ENCODE results near the gene RSPH10B2.
A peak's percentile ranks its signal among the peaks of the same experiment; 100 is the strongest.
"Not testable (repeated sequence)": the region's sequence is repeated elsewhere in the genome, so short reads cannot be mapped to it uniquely, and the experiment has no call there.

RSPH10B2 gene

GRCh38 chr7:6729492-6730342 is 24.2 kb upstream of the RSPH10B2 start:
- Histone ChIP-seq H3K9me3 (no peaks in the 10 kb centered on the region), H3K27ac (peak overlapping the region; percentile 77 to 83), H3K4me3 (peak overlapping the region; percentile 71 to 80), H3K36me3 (peaks cover 17 to 26% (median 23%) of the 10 kb centered on the region in 3 donors), H3K27me3 (no peaks in the 10 kb centered on the region), H3K4me1 (peaks cover 0 to 18% (median 4%) of the 10 kb centered on the region in 4 donors)
- intact Hi-C loops (cut with DNase I; ENCODE audit: low total_unique reads): no loop called here
- TF ChIP-seq CTCF (IDR thresholded peaks at IDR 0.05): no peak
- peak; percentile 91 to 97 for DNase-seq

DNA sequence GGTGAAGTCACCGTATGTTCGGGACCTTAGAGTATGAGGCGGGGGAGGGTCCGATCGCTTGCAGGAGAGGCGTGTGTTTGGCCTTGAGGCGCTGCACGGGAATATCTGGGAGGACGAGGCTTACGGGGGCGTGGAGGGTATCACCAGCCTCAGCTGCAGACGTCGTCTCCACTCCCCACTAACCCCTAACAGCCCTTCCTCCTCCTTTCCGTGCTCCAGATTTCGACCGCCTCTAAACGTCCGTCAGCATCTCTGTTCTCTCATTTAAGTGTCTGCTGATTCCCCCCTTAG is 23.6 kb upstream of the RSPH10B2 start:
- no peak for TF ChIP-seq CTCF (IDR thresholded peaks at IDR 0.05)
- H3K27ac ChIP-seq: peak overlapping the region; percentile 77 to 83
- H3K27me3 ChIP-seq: no peaks in the 10 kb centered on the region
- intact Hi-C loops (cut with DNase I; ENCODE audit: low total_unique reads): no loop called here
- H3K9me3 ChIP-seq: no peaks in the 10 kb centered on the region
- no peak for DNase-seq
- peaks cover 23 to 31% (median 29%) of the 10 kb centered on the region in 3 donors for H3K36me3 ChIP-seq
- H3K4me1 ChIP-seq: peaks cover 0 to 18% (median 4%) of the 10 kb centered on the region in 4 donors
- H3K4me3 ChIP-seq: peak overlapping the region; percentile 71 to 80

DNA sequence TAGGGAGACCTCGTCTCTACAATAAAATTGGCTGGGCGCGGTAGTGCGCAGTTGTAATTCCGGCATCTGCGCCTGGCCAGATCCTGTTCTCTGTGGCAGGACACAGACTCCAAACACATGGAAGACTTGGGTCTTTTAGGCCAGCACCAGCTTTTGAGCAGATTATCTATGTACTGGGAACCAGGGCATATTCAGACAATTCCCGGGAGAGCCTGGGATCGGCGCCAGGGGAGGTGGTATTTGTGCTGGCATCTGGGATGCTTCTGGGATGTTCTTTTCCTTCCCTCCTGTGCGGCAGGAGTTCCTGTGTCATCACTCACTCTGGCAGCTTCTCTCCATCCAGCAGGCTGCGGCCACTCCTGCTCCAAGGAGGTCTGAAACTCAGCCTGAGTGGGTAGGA is 15.5 kb upstream of the RSPH10B2 start:
- H3K4me1 ChIP-seq; H3K27me3 ChIP-seq; H3K27ac ChIP-seq; DNase-seq; intact Hi-C loops (cut with DNase I; ENCODE audit: low total_unique reads); H3K4me3 ChIP-seq; H3K9me3 ChIP-seq: not testable (repeated sequence)
- peaks cover 42 to 78% (median 47%) of the 10 kb centered on the region in 3 donors for H3K36me3 ChIP-seq

DNA sequence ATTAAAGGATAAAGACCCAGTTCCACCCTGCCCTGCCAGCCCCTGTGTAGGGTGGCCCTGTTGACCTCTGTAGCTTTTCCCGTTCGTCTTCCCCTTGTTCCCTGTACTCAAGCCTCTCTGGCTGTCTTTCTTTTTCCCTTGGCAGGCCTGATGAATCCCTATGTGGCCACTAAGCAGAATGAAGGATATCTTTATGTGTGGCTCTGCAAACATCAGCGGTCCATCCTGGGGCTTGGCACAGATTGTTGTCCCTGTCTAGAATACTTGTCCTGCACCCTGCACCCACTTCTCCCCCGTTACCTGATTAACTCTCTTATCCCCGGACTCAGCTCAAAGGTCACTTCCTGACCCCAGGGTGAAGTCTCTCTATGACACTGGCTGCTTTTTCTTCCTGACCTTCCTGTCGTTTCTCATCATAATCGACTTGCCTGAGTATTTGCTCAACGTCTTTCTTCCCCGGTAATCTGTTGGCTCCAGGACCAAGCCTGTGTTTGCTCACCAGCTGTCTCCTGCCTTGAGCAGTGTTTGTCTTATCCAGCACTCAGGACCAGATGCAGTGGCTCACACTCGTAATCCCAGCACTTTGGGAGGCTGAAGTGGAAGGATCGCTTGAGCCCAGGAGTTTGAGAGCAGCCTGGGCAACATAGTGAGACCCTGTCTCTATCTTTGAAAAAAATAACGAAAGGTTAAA is 9.3 kb upstream of the RSPH10B2 start:
- DNase-seq; H3K27ac ChIP-seq; intact Hi-C loops (cut with DNase I; ENCODE audit: low total_unique reads); H3K4me3 ChIP-seq; H3K9me3 ChIP-seq; H3K4me1 ChIP-seq; H3K27me3 ChIP-seq: not testable (repeated sequence)
- peaks cover 3 to 48% (median 29%) of the 10 kb centered on the region in 3 donors for H3K36me3 ChIP-seq

- DNase-seq; intact Hi-C loops (cut with DNase I; ENCODE audit: low total_unique reads); H3K4me3 ChIP-seq; H3K4me1 ChIP-seq; H3K27ac ChIP-seq; H3K27me3 ChIP-seq; H3K9me3 ChIP-seq: not testable (repeated sequence)
- H3K36me3 ChIP-seq: peaks cover 3 to 32% (median 26%) of the 10 kb centered on the region in 3 donors
Observed at GRCh38 chr7:6749335-6749734, 4.6 kb upstream of the RSPH10B2 start.

- not testable (repeated sequence) for DNase-seq, H3K4me1 ChIP-seq, H3K27ac ChIP-seq
Observed at GRCh38 chr7:6750173-6750572, 3.7 kb upstream of the RSPH10B2 start.

DNA sequence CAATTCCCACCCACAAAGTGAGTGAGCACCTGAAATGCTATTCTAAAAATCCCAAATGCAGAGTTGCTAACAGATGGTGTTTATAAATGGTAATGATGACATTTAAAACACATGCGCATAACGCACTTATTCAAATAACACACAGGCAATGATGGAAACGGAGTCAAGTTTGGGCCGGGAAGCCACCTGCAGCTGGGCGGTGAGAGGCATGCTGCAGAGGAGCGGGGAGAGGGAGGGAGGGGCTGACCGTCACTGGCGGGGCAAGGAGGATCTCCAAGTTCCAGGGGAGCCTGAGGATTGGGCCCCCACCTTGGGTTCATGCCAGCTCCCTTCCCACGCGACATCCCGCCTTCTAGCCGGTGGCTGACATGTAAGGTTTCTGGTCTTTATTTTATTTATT is 7.3 kb downstream of the RSPH10B2 start:
- intact Hi-C loops (cut with DNase I; ENCODE audit: low total_unique reads); H3K4me1 ChIP-seq; H3K27ac ChIP-seq; DNase-seq; H3K36me3 ChIP-seq; H3K9me3 ChIP-seq; H3K27me3 ChIP-seq; H3K4me3 ChIP-seq: not testable (repeated sequence)

More at GRCh38 chr7:6750173-6750572, 3.7 kb upstream of the RSPH10B2 start:
- H3K36me3 ChIP-seq: peaks cover 3 to 29% (median 26%) of the 10 kb centered on the region in 3 donors
- H3K9me3 ChIP-seq; H3K27me3 ChIP-seq; H3K4me3 ChIP-seq; intact Hi-C loops (cut with DNase I; ENCODE audit: low total_unique reads): not testable (repeated sequence)

DNA sequence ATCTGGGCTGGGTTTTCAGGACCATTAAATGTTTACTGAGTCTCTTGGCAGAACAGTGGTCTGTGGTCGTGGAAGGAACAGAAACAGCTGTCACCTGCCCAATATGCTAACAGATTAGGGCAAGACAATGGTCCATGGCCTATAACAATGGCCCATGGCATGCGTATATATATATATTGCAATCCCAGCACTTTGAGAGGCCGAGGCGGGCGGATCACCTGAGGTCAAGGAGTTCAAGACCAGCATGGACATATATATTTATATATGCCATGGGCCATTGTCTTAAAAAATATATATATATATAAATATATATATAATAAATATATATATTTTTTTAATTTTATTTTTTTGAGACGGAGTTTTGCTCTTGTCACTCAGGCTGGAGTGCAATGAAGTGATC is 27.7 kb downstream of the RSPH10B2 start:
- H3K36me3 ChIP-seq; H3K9me3 ChIP-seq; H3K27me3 ChIP-seq; intact Hi-C loops (cut with DNase I; ENCODE audit: low total_unique reads); DNase-seq; H3K4me1 ChIP-seq; H3K27ac ChIP-seq; H3K4me3 ChIP-seq: not testable (repeated sequence)

DNA sequence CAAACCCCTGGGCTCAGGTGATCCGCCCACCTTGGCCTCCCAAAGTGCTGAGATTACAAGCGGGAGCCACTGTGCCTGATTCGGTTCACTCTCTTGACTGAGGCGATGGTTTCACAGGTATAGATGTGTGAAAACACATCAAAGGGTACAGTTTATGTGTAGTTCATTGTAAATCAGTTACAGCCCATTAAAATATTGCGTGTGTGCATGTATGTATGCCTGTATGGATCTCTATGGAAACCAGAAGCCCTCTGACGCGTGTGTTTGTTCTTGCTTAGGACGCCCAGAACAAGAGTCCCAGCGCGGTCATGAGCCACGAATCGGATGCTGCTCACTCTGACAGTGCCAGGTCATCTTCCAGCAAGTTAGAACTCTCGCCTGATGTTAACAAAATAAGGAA is 35.5 kb downstream of the RSPH10B2 start:
- H3K4me3 ChIP-seq; H3K27ac ChIP-seq; H3K4me1 ChIP-seq; intact Hi-C loops (cut with DNase I; ENCODE audit: low total_unique reads); H3K27me3 ChIP-seq; H3K36me3 ChIP-seq; DNase-seq; H3K9me3 ChIP-seq: not testable (repeated sequence)

DNA sequence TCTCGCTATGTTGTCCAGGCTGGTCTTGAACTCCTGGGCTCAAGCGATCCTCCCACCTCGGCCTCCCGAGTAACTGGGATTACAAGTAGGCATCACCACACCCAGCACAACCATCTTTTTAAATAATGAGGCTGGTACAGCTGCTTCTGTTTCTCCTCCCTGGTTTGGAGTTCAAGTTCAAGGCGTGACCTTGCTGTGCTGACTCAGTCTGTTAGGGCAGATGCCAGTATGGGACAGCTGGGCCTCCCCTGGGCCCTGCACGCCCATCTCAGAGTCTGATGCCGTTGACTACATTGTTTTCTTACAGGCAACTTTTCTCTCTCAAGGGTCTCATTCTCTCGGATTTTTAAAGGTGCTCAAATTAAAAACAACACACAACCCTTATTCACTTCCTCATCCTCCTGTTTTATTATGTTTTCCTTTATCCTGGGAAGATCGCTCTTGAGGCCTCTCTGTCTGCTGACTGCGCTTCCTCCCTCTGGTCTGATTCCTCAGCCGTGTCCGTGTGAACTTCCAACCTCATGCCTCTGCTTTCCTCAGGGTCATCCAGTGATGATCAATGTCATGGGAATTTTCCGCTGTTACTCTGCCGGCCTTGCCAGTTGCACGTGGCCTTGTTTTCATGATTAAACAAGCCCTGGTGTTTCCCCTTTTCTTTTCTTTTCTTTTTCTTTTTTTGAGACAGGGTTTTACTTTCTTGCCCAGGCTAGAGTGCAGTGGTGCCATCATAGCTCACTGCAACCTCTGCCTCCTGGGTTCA is 38.4 kb downstream of the RSPH10B2 start:
- H3K27ac ChIP-seq; intact Hi-C loops (cut with DNase I; ENCODE audit: low total_unique reads); H3K4me3 ChIP-seq; H3K4me1 ChIP-seq; H3K9me3 ChIP-seq; H3K27me3 ChIP-seq; DNase-seq: not testable (repeated sequence)
- H3K36me3 ChIP-seq: peaks cover 0 to 12% (median 0%) of the 10 kb centered on the region in 3 donors

GRCh38 chr7:6794276-6794675 is 40.4 kb downstream of the RSPH10B2 start:
- H3K36me3 ChIP-seq: peaks cover 0 to 14% (median 0%) of the 10 kb centered on the region in 3 donors
- H3K4me3 ChIP-seq; intact Hi-C loops (cut with DNase I; ENCODE audit: low total_unique reads): not testable (repeated sequence)

More at GRCh38 chr7:6794276-6794675, 40.4 kb downstream of the RSPH10B2 start:
- not testable (repeated sequence) for DNase-seq, H3K27ac ChIP-seq, H3K27me3 ChIP-seq, H3K9me3 ChIP-seq, H3K4me1 ChIP-seq

All from tibial artery (tissue), 4 donors.